ENCODE results near the gene COG5. TPM values are rescaled to one million over a fixed set of nuclear protein-coding genes. Genes with fewer than 3 reads are reported as not detected.

Gene COG5
- total and polyA plus RNA-seq, 11 donors, result 9.4 to 61.6 (median 42.1) TPM

- peaks cover 0 to 9% (median 0%) of the 10 kb centered on the region in 12 donors for H3K4me1 ChIP-seq
- H3K27ac ChIP-seq, result no peak overlapping the region
- DNase-seq (no peak), ATAC-seq (no peak)
- no peak for TF ChIP-seq POLR2A (IDR thresholded peaks at IDR 0.05)
- TF ChIP-seq, protein P1, sequence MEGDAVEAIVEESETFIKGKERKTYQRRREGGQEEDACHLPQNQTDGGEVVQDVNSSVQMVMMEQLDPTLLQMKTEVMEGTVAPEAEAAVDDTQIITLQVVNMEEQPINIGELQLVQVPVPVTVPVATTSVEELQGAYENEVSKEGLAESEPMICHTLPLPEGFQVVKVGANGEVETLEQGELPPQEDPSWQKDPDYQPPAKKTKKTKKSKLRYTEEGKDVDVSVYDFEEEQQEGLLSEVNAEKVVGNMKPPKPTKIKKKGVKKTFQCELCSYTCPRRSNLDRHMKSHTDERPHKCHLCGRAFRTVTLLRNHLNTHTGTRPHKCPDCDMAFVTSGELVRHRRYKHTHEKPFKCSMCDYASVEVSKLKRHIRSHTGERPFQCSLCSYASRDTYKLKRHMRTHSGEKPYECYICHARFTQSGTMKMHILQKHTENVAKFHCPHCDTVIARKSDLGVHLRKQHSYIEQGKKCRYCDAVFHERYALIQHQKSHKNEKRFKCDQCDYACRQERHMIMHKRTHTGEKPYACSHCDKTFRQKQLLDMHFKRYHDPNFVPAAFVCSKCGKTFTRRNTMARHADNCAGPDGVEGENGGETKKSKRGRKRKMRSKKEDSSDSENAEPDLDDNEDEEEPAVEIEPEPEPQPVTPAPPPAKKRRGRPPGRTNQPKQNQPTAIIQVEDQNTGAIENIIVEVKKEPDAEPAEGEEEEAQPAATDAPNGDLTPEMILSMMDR (IDR thresholded peaks at IDR 0.05), result no peak
- peaks cover 0 to 9% (median 0%) of the 10 kb centered on the region in 9 donors for H3K36me3 ChIP-seq
- no peak overlapping the region for H3K4me3 ChIP-seq
- no peaks in the 10 kb centered on the region for H3K27me3 ChIP-seq
- peaks cover 0 to 25% (median 0%) of the 10 kb centered on the region in 12 donors for H3K9me3 ChIP-seq
- intact Hi-C loops (cut with DNase I), result no loop called here
These were observed 133.7 kb downstream of the COG5 start for GRCh38 chr7:107430057-107430456.

- intact Hi-C loops (cut with DNase I), result loop anchor here in 1 of 10 donors (10.0 kb wide), 1 partner anchor 64 kb away; no protein-coding TSS in a partner anchor
- Histone ChIP-seq H3K36me3 (peaks cover 0 to 9% (median 0%) of the 10 kb centered on the region in 9 donors), H3K9me3 (peaks cover 0 to 21% (median 0%) of the 10 kb centered on the region in 12 donors), H3K27ac (no peak overlapping the region), H3K27me3 (no peaks in the 10 kb centered on the region), H3K4me1 (peaks cover 0 to 9% (median 0%) of the 10 kb centered on the region in 12 donors), H3K4me3 (no peak overlapping the region)
- no peak for ATAC-seq
- WGBS, 4 donors, result 92 to 97% (median 95%) methylated on average over 1 of the region's 1 CpG
- DNase-seq, result no peak
- no peak for TF ChIP-seq POLR2A (IDR thresholded peaks at IDR 0.05)
- TF ChIP-seq, protein P1 (IDR thresholded peaks at IDR 0.05), result no peak
These were observed 135.1 kb downstream of the COG5 start for GRCh38 chr7:107428642-107429041.

DNA sequence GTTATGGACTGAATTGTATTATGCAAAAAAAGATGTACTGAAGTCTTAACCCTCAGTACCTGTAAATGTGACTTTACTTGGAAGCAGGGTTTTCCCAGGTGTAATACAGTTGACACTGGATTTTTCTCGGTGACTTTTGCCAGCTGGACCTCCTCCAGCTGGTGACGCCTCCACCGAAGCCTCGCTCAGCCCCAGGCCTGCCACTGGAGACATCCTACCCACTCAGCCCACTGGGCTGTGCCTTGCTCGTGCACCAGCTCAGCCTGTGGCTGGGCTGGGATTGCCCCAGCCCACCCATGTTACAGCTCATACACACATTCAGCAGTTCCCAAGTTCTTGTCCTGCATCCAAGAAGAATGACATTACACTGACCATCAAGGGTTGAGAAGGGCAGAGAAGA lies 136.3 kb downstream of the COG5 start:
- TF ChIP-seq POLR2A (IDR thresholded peaks at IDR 0.05), result no peak
- TF ChIP-seq, protein P1 (IDR thresholded peaks at IDR 0.05), result no peak
- WGBS, 4 donors, result 30 to 42% (median 39%) methylated on average over 5 of the region's 5 CpGs
- Histone ChIP-seq H3K4me1 (peaks cover 0 to 9% (median 0%) of the 10 kb centered on the region in 12 donors), H3K4me3 (no peak overlapping the region), H3K27me3 (no peaks in the 10 kb centered on the region), H3K36me3 (peaks cover 0 to 9% (median 0%) of the 10 kb centered on the region in 9 donors), H3K9me3 (peaks cover 0 to 9% (median 0%) of the 10 kb centered on the region in 12 donors), H3K27ac (no peak overlapping the region)
- ATAC-seq (peak in 3 of 4 donors; percentile 65 to 81 (median 65)), DNase-seq (peak in 3 of 5 donors; percentile 21 to 41 (median 31))
- intact Hi-C loops (cut with DNase I), result loop anchor here in 1 of 10 donors (10.0 kb wide), 1 partner anchor 63 kb away; no protein-coding TSS in a partner anchor

DNA sequence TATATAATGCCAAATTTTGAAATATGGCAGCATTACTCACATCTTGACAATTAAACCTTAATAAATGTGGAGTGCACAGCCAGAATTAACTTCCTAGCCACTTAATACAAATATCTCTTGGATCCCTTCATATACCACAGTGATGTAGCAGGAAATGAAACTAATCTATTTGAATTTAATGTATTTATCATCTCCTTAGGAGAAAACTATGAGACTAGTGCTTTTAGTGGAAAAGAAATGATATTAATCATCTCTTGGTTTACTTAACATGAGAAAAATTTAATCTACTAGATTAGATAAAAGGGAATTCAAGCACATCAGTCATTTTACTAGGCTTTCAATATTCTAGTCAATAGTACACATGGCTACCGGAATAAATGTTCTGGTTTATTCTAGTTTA lies 149.5 kb downstream of the COG5 start:
- DNase-seq (no peak), ATAC-seq (no peak)
- Histone ChIP-seq H3K27me3 (no peaks in the 10 kb centered on the region), H3K9me3 (no peaks in the 10 kb centered on the region), H3K36me3 (peaks cover 0 to 22% (median 7%) of the 10 kb centered on the region in 9 donors), H3K27ac (no peak overlapping the region), H3K4me1 (no peaks in the 10 kb centered on the region), H3K4me3 (no peak overlapping the region)
- intact Hi-C loops (cut with DNase I), result no loop called here
- no peak for TF ChIP-seq POLR2A (IDR thresholded peaks at IDR 0.05)
- TF ChIP-seq, protein P1 (IDR thresholded peaks at IDR 0.05), result no peak
- WGBS, 4 donors, result 91 to 98% (median 96%) methylated on average over 1 of the region's 1 CpG

Measured in heart left ventricle (tissue), 16 donors.